Liver (tissue), 9 donors: Measurements from ENCODE around the gene EDC3. TPM values are rescaled to one million over a fixed set of nuclear protein-coding genes. Genes with fewer than 3 reads are reported as not detected.

Experiments used
- DNase-seq: peaks from one replicate; pipeline ENCODE4 v3.0.0-alpha.2; 2017; ENCODE audit warnings: low spot score
- H3K27ac ChIP-seq, 2 donors: one replicate each; pipeline ENCODE4 v1.7.0; 2013; ENCODE audit warnings: inconsistent platforms in 2 of 2, low read length in 2 of 2, control low read depth in 1 of 2, low read depth in 1 of 2, mild to moderate bottlenecking in 1 of 2
- H3K27me3 ChIP-seq, 4 donors: one replicate each; pipeline versions ENCODE4 v1.6.1 to v1.7.0; 2013; ENCODE audit warnings: low read length in 3 of 4, inconsistent platforms in 1 of 4, mild to moderate bottlenecking in 1 of 4, moderate library complexity in 1 of 4; ENCODE audit not compliant: control insufficient read depth in 4 of 4, insufficient read depth in 4 of 4
- H3K36me3 ChIP-seq, 4 donors: one replicate each; pipeline versions ENCODE4 v1.6.1 to v1.7.0; 2013; ENCODE audit warnings: low read length in 3 of 4, mild to moderate bottlenecking in 3 of 4, low read depth in 1 of 4, moderate library complexity in 1 of 4; ENCODE audit not compliant: control insufficient read depth in 4 of 4, insufficient read depth in 3 of 4
- H3K4me1 ChIP-seq, 4 donors: one replicate each; pipeline versions ENCODE4 v1.6.1 to v1.7.0; 2013; ENCODE audit warnings: low read length in 3 of 4, mild to moderate bottlenecking in 3 of 4, moderate library complexity in 1 of 4; ENCODE audit not compliant: control insufficient read depth in 4 of 4, insufficient read depth in 4 of 4
- H3K4me3 ChIP-seq, 3 donors: one replicate each; pipeline versions ENCODE4 v1.6.1 to v1.7.0; 2013; ENCODE audit warnings: low read length in 3 of 3, control low read depth in 1 of 3, low read depth in 1 of 3, mild to moderate bottlenecking in 1 of 3
- H3K9ac ChIP-seq, 2 donors: one replicate each; pipeline ENCODE4 v1.7.0; 2013; ENCODE audit warnings: low read length in 2 of 2, mild to moderate bottlenecking in 2 of 2, moderate library complexity in 2 of 2, control low read depth in 1 of 2, low read depth in 1 of 2
- H3K9me3 ChIP-seq, 4 donors: one replicate each; pipeline versions ENCODE4 v1.6.1 to v1.7.0; 2013; ENCODE audit warnings: low read length in 3 of 4; ENCODE audit not compliant: control insufficient read depth in 4 of 4
- CTCF ChIP-seq: fragments of 150-350 bp; IDR thresholded peaks from 2 replicates; pipeline ENCODE4 v1.5.1; 2017; ENCODE audit warnings: improper control_type of control experiment, low read depth, low read length; ENCODE audit not compliant: missing input control
- EGR1 ChIP-seq, 2 donors: IDR thresholded peaks; 2 replicates each; pipeline ENCODE4 v1.6.1; 2016 to 2018; ENCODE audit warnings: antibody characterized with exemption in 2 of 2, low read depth in 2 of 2
- GABPA ChIP-seq, 2 donors: IDR thresholded peaks in 1 of 2; conservative IDR thresholded peaks in 1 of 2; 2 replicates each; pipeline ENCODE4 v1.6.1; 2016; ENCODE audit warnings: antibody characterized with exemption in 2 of 2, mild to moderate bottlenecking in 1 of 2, moderate library complexity in 1 of 2
- HNF4A ChIP-seq, 2 donors: conservative IDR thresholded peaks; 2 replicates each; pipeline ENCODE4 v1.6.1; 2016; ENCODE audit warnings: antibody characterized with exemption in 2 of 2, mild to moderate bottlenecking in 2 of 2
- HNF4G ChIP-seq: IDR thresholded peaks from 2 replicates; pipeline ENCODE4 v1.6.1; 2016; ENCODE audit warnings: antibody characterized with exemption
- JUND ChIP-seq, 2 donors: IDR thresholded peaks; 2 replicates each; pipeline ENCODE4 v1.6.1; 2016; ENCODE audit warnings: antibody characterized with exemption in 2 of 2
- NR2F2 ChIP-seq: IDR thresholded peaks from 2 replicates; pipeline ENCODE4 v1.6.1; 2016; ENCODE audit warnings: antibody characterized with exemption
- RAD21 ChIP-seq, 2 donors: IDR thresholded peaks; 2 replicates each; pipeline ENCODE4 v1.6.1; 2016; ENCODE audit warnings: antibody characterized with exemption in 2 of 2, mild to moderate bottlenecking in 2 of 2
- RXRA ChIP-seq, 2 donors: IDR thresholded peaks; 2 replicates each; pipeline ENCODE4 v1.6.1; 2017 to 2018; ENCODE audit warnings: antibody characterized with exemption in 2 of 2, mild to moderate bottlenecking in 1 of 2
- SP1 ChIP-seq: IDR thresholded peaks from 2 replicates; pipeline ENCODE4 v1.6.1; 2018; ENCODE audit warnings: antibody characterized with exemption, mild to moderate bottlenecking
- TAF1 ChIP-seq: conservative IDR thresholded peaks from 2 replicates; pipeline ENCODE4 v1.6.1; 2016; ENCODE audit warnings: antibody characterized with exemption, mild to moderate bottlenecking
- YY1 ChIP-seq: IDR thresholded peaks from 2 replicates; pipeline ENCODE4 v1.6.1; 2016; ENCODE audit warnings: antibody characterized with exemption, mild to moderate bottlenecking
- ZBTB33 ChIP-seq: IDR thresholded peaks from 2 replicates; pipeline ENCODE4 v1.6.1; 2016; ENCODE audit warnings: antibody characterized with exemption
- WGBS: extraction: QIAGEN DNeasy Blood & Tissue Kit; methylation state at CpG from one replicate; pipeline ENCODE4 v1.1.7; 2013; 5-methylcytosine and 5-hydroxymethylcytosine counted together
- polyA plus RNA-seq, 2 donors: library from polyadenylated mRNA; stranded (reverse) in 1 of 2; unstranded in 1 of 2; fragments of 200-250 nt in 1 of 2; fragments of >200 nt in 1 of 2; fragmentation: Nextera tagmentation in 1 of 2; extraction: Ambion mirVana in 1 of 2; gene quantifications; one replicate each; pipeline versions ENCODE4 v1.2.1 to v1.2.3, GENCODE V29; 2013 to 2015
- total RNA-seq, 2 donors: library from RNA; depleted of rRNA; stranded (reverse); fragments of >200 nt; gene quantifications; one replicate each; pipeline ENCODE4 v1.2.3, GENCODE V29; 2014
- TF ChIP-seq, protein P1 (sequence below): IDR thresholded peaks from 2 replicates; pipeline ENCODE4 v1.6.1; 2016; ENCODE audit warnings: antibody characterized with exemption
- donor health status: healthy.
- donor health status: healthy.
- donor health status: healthy.
- donor health status: healthy.
- donor health status: healthy.

The EDC3 gene
- total and polyA plus RNA-seq, 4 donors: 5.8 to 9.5 (median 7.4) TPM

GRCh38 chr15:74613953-74614743 is 81.7 kb downstream of the EDC3 start:
- H3K4me1 ChIP-seq: peaks cover 9 to 31% (median 25%) of the 10 kb centered on the region in 4 donors
- no peak for DNase-seq
- H3K27ac ChIP-seq: peak overlapping the region; percentile 92 to 95
- H3K27me3 ChIP-seq: no peaks in the 10 kb centered on the region
- no peak overlapping the region for H3K9ac ChIP-seq
- H3K36me3 ChIP-seq: peaks cover 0 to 2% (median under 1%) of the 10 kb centered on the region in 4 donors
- no peaks in the 10 kb centered on the region for H3K9me3 ChIP-seq
- TF ChIP-seq NR2F2 (no peak), RXRA (IDR thresholded peaks at IDR 0.05) (no peak)
- peak overlapping the region; percentile 38 to 79 (median 76) for H3K4me3 ChIP-seq
- 34% methylated on average over 38 of the region's 38 CpGs for WGBS

DNA sequence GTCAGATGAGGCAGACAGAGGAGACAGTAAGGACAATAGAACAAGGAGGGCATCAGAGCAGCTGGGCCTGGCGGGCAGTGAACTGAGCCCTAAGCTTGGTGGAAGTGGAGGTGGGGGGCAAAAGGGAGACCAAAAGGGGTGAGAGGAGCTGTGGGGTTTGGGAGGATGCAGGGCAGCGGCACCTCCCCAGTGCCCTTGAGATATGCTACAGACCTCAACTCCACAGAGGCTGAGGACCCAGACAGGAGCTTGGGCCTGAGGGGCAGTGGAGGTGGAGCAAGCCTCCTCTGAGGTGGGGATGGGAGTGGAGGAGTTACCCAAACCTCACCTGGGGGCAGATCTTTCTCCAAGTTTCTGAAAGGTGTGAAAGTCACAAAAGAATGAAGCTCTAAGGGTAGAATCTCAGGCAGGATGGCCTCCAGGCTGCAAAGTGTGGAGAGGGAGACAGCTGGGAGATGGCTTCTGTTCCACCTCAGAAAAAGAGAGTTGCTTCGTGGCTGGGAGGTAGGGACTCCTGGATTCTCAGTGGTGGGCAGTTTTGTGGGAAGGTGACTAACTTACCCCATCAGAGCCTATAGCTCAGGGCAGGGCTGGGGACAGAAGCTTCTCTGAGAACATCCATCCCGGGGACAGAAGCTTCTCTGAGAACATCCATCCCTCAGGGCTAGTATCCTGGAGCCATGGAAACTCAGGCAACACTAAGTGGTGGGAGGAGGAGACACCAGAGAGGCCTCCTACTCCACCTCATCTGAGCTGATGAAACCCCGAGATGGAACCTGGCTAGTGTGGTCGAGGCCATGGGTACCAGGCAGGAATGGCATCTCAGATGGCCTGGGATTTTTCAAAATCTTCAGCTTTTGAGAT is 82.5 kb downstream of the EDC3 start:
- no peak overlapping the region for H3K27ac ChIP-seq
- no peaks in the 10 kb centered on the region for H3K9me3 ChIP-seq
- H3K36me3 ChIP-seq: no peaks in the 10 kb centered on the region
- no peaks in the 10 kb centered on the region for H3K27me3 ChIP-seq
- no peak overlapping the region for H3K9ac ChIP-seq
- no peak for TF ChIP-seq RXRA (IDR thresholded peaks at IDR 0.05)
- TF ChIP-seq HNF4A (conservative IDR thresholded peaks at IDR 0.05): no peak
- no peak for TF ChIP-seq GABPA (IDR thresholded peaks at IDR 0.05 in 1 of 2, conservative IDR thresholded peaks at IDR 0.05 in 1 of 2)
- TF ChIP-seq HNF4G: no peak
- no peak for TF ChIP-seq NR2F2
- no peak for TF ChIP-seq ZBTB33
- no peak for TF ChIP-seq JUND (IDR thresholded peaks at IDR 0.05)
- TF ChIP-seq SP1: no peak
- TF ChIP-seq, protein P1, sequence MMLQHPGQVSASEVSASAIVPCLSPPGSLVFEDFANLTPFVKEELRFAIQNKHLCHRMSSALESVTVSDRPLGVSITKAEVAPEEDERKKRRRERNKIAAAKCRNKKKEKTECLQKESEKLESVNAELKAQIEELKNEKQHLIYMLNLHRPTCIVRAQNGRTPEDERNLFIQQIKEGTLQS: no peak
- no peak for TF ChIP-seq YY1
- no peak for TF ChIP-seq TAF1
- TF ChIP-seq RAD21 (IDR thresholded peaks at IDR 0.05): no peak
- no peak for TF ChIP-seq CTCF
- TF ChIP-seq EGR1 (IDR thresholded peaks at IDR 0.05; ENCODE audit: low read depth in 2 of 2): no peak
- no peak for DNase-seq
- WGBS: 70% methylated on average over 6 of the region's 6 CpGs
- H3K4me3 ChIP-seq: no peak overlapping the region
- H3K4me1 ChIP-seq: peaks cover 8 to 26% (median 21%) of the 10 kb centered on the region in 4 donors
